ENCODE results near the gene FXYD1. TPM values are rescaled to one million over a fixed set of nuclear protein-coding genes. Genes with fewer than 3 reads are reported as not detected.
"Not testable (repeated sequence)": the region's sequence is repeated elsewhere in the genome, so short reads cannot be mapped to it uniquely, and the experiment has no call there.

The FXYD1 gene
- total and polyA plus RNA-seq, 7 donors = 210 to 860 (median 542) TPM

DNA sequence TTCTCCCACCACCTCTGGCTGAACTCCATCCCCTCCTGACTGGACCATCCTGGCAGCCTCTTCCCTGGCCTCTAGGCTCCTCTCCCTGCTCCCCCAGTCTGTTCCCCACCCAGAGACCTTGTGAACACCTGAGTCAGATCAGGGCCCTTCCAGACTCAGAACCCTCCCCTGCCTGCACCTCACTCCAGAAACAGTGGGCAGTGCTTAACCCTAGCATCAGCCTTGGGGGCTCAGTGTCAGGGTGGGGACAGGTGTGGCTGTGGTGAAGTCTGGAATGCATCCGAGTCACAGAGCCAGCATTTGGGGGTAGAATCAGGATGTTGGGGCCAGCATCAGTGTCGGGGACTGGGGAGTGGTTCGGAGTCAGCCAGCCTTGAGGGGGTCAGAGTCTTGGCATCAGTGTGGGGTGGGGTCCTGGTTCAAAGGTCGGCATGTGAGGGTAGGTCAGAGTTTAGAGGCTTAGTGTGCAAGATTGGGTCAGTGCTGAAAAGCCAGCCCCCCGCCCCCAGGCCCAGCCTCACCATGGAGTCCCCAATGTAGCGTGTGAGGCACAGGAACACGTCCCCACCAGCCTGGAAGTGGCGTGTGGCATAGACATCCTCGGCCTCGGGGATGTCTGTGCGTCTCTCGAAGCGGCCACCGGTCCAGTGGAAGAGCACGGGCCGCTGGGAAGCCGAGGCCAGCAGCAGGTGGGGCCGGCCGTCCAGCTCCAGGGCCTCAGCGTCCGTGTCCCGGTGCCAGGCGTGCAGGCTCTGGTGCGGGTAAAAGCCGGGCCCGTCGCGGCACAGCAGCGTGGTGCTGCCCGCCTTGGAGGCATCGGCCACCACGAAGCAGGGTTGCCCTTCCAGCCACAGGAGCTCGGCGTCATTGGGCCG lies 12.6 kb upstream of the FXYD1 start:
- ATAC-seq (no peak), DNase-seq (peak in 1 of 2 donors; percentile 59)
- no peaks in the 10 kb centered on the region for H3K36me3 ChIP-seq (ENCODE audit: insufficient read depth in 1 of 2, low read depth in 1 of 2)
- TF ChIP-seq, protein P1, sequence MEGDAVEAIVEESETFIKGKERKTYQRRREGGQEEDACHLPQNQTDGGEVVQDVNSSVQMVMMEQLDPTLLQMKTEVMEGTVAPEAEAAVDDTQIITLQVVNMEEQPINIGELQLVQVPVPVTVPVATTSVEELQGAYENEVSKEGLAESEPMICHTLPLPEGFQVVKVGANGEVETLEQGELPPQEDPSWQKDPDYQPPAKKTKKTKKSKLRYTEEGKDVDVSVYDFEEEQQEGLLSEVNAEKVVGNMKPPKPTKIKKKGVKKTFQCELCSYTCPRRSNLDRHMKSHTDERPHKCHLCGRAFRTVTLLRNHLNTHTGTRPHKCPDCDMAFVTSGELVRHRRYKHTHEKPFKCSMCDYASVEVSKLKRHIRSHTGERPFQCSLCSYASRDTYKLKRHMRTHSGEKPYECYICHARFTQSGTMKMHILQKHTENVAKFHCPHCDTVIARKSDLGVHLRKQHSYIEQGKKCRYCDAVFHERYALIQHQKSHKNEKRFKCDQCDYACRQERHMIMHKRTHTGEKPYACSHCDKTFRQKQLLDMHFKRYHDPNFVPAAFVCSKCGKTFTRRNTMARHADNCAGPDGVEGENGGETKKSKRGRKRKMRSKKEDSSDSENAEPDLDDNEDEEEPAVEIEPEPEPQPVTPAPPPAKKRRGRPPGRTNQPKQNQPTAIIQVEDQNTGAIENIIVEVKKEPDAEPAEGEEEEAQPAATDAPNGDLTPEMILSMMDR (IDR thresholded peaks at IDR 0.05) = no peak
- H3K27me3 ChIP-seq (ENCODE audit: insufficient read depth in 3 of 3, low read length in 2 of 3) = no peaks in the 10 kb centered on the region
- H3K27ac ChIP-seq = peak overlapping the region; percentile 36
- 51 to 76% (median 54%) methylated on average over 26 to 35 of the region's 35 CpGs for WGBS, 3 donors
- intact Hi-C loops (cut with DNase I) = no loop called here
- no peaks in the 10 kb centered on the region for H3K9me3 ChIP-seq
- peaks cover 28% of the 10 kb centered on the region for H3K4me1 ChIP-seq
- H3K4me3 ChIP-seq = peak overlapping the region; percentile 28

DNA sequence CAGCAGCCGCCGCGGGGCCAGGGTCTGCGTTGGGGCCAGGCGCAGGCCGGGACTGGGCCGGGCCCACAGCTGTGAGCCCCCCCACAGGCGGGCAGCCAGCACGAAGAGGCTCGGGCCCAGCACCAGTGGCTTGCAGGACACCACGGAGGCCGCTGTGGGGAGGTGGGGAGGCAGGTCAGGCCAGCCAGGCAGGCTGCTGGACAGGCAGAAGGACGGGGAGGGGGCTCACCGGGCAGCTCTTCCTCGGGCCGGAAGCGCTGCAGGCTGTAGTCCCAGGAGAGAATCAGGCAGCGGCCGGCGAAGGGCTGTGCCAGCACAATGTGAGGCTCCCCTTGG lies 12.0 kb upstream of the FXYD1 start:
- peaks cover 31% of the 10 kb centered on the region for H3K4me1 ChIP-seq
- H3K9me3 ChIP-seq = no peaks in the 10 kb centered on the region
- peak overlapping the region; percentile 28 for H3K4me3 ChIP-seq
- H3K36me3 ChIP-seq (ENCODE audit: insufficient read depth in 1 of 2, low read depth in 1 of 2) = no peaks in the 10 kb centered on the region
- no peaks in the 10 kb centered on the region for H3K27me3 ChIP-seq (ENCODE audit: insufficient read depth in 3 of 3, low read length in 2 of 3)
- intact Hi-C loops (cut with DNase I) = no loop called here
- ATAC-seq (no peak), DNase-seq (peak; percentile 44 to 80)
- WGBS, 3 donors = 26 to 30% (median 27%) methylated on average over 14 to 20 of the region's 20 CpGs
- peak overlapping the region; percentile 36 for H3K27ac ChIP-seq
- TF ChIP-seq, protein P1 (IDR thresholded peaks at IDR 0.05) = no peak

- 79 to 82% (median 81%) methylated on average over 7 of the region's 7 CpGs for WGBS, 3 donors
- intact Hi-C loops (cut with DNase I) = no loop called here
These were observed 10.8 kb upstream of the FXYD1 start for GRCh38 chr19:35127871-35128270.

GRCh38 chr19:35128398-35129057 lies 10.1 kb upstream of the FXYD1 start:
- Histone ChIP-seq H3K4me1 (peaks cover 25% of the 10 kb centered on the region), H3K9me3 (no peaks in the 10 kb centered on the region), H3K36me3 (ENCODE audit: insufficient read depth in 1 of 2, low read depth in 1 of 2) (no peaks in the 10 kb centered on the region), H3K27ac (peak overlapping the region; percentile 44), H3K4me3 (no peak overlapping the region), H3K27me3 (ENCODE audit: insufficient read depth in 3 of 3, low read length in 2 of 3) (no peaks in the 10 kb centered on the region)
- intact Hi-C loops (cut with DNase I) = no loop called here
- DNase-seq (no peak), ATAC-seq (no peak)
- TF ChIP-seq, protein P1 (IDR thresholded peaks at IDR 0.05) = no peak
- WGBS, 3 donors = 89 to 94% (median 91%) methylated on average over 9 of the region's 9 CpGs

More at GRCh38 chr19:35127871-35128270, 10.8 kb upstream of the FXYD1 start:
- TF ChIP-seq, protein P1 (IDR thresholded peaks at IDR 0.05) = no peak
- Histone ChIP-seq H3K27me3 (ENCODE audit: insufficient read depth in 3 of 3, low read length in 2 of 3) (no peaks in the 10 kb centered on the region), H3K9me3 (no peaks in the 10 kb centered on the region), H3K27ac (no peak overlapping the region), H3K4me3 (no peak overlapping the region), H3K36me3 (ENCODE audit: insufficient read depth in 1 of 2, low read depth in 1 of 2) (no peaks in the 10 kb centered on the region), H3K4me1 (peaks cover 31% of the 10 kb centered on the region)
- ATAC-seq = no peak
- DNase-seq = no peak

GRCh38 chr19:35129724-35130274 lies 8.8 kb upstream of the FXYD1 start:
- Histone ChIP-seq H3K4me1 (peaks cover 21% of the 10 kb centered on the region), H3K27ac (peak overlapping the region; percentile 44)
- DNase-seq; H3K4me3 ChIP-seq; H3K9me3 ChIP-seq; H3K36me3 ChIP-seq (ENCODE audit: insufficient read depth in 1 of 2, low read depth in 1 of 2); ATAC-seq; H3K27me3 ChIP-seq (ENCODE audit: insufficient read depth in 3 of 3, low read length in 2 of 3): not testable (repeated sequence)
- intact Hi-C loops (cut with DNase I) = loop anchor here in 1 of 2 donors (5.0 kb wide), 1 partner anchor 62 kb away; no protein-coding TSS in a partner anchor
- 46 to 63% (median 46%) methylated on average over 14 of the region's 14 CpGs for WGBS, 3 donors
